A549 treated with CORT108297 at 1 μM for 4 hours (cell line): Measurements from ENCODE around the gene PTPMT1. TPM values are rescaled to one million over a fixed set of nuclear protein-coding genes. Genes with fewer than 3 reads are reported as not detected.

Experiments
- total RNA-seq: library from RNA; stranded (reverse); fragments of 200-300 nt; extraction: Qiagen RNA extraction; gene quantifications from 5 replicates; pipeline ENCODE4 v1.2.3, GENCODE V29; 2022

Gene PTPMT1
- total RNA-seq, result 58.5 to 79.9 TPM (median 75.4 TPM) in 5 replicates

GRCh38 chr11:47565340-47566148 lies at the start of gene PTPMT1:
Gene PTPMT1, plus strand, starts transcription at chr11:47565599. Its CDS starts 24 bp downstream, at chr11:47565623.

GRCh38 chr11:47552566-47553405 lies 12.6 kb upstream of the PTPMT1 start, which contains the start of gene CELF1:
Gene CELF1, minus strand, starts transcription at chr11:47553132. Its CDS starts 53,609 bp downstream, at chr11:47499523.

GRCh38 chr11:47578524-47579494 lies 13.4 kb downstream of the PTPMT1 start, which contains the start of the genes KBTBD4 and NDUFS3:
Gene KBTBD4, minus strand, starts transcription at chr11:47578970. Its CDS starts 19 bp downstream, at chr11:47578951.
Gene NDUFS3, plus strand, starts transcription at chr11:47579074. Its CDS starts 18 bp downstream, at chr11:47579092.

GRCh38 chr11:47586098-47586855 lies 20.9 kb downstream of the PTPMT1 start, which contains the start of gene FAM180B:
Gene FAM180B, plus strand, starts transcription at chr11:47586678. Its CDS starts 91 bp downstream, at chr11:47586769.

GRCh38 chr11:47593934-47594855 lies 28.8 kb downstream of the PTPMT1 start, which contains the start of gene C1QTNF4:
Gene C1QTNF4, minus strand, starts transcription at chr11:47594411. Its CDS starts 3,601 bp downstream, at chr11:47590810.

Other genes starting within 250 kb of the PTPMT1 start
- 0.07 to 0.09 TPM (median 0.07 TPM) in 5 replicates for gene MYBPC3, start 212.9 kb upstream of the PTPMT1 start, total RNA-seq
- 0.10 to 0.16 TPM in 2 of 5 replicates, not detected in the others for gene SPI1, start 187.1 kb upstream of the PTPMT1 start, total RNA-seq
- gene SLC39A13, start 157.0 kb upstream of the PTPMT1 start, total RNA-seq, result 43.5 to 61.4 TPM (median 54.9 TPM) in 5 replicates
- 189 to 265 TPM (median 196 TPM) in 5 replicates for gene PSMC3, start 139.2 kb upstream of the PTPMT1 start, total RNA-seq
- 0.11 to 0.34 TPM (median 0.13 TPM) in 3 of 5 replicates, not detected in the others for gene RAPSN, start 116.5 kb upstream of the PTPMT1 start, total RNA-seq
- 45.7 to 51.1 TPM (median 47.9 TPM) in 5 replicates for gene CELF1, start 12.5 kb upstream of the PTPMT1 start, total RNA-seq
- 17.6 to 22.3 TPM (median 19.5 TPM) in 5 replicates for gene KBTBD4, start 13.4 kb downstream of the PTPMT1 start, total RNA-seq
- 104 to 138 TPM (median 135 TPM) in 5 replicates for gene NDUFS3, start 13.5 kb downstream of the PTPMT1 start, total RNA-seq
- gene FAM180B, start 21.1 kb downstream of the PTPMT1 start, total RNA-seq, result not detected in 5 replicates
- gene C1QTNF4, start 28.8 kb downstream of the PTPMT1 start, total RNA-seq, result 0.08 to 0.10 TPM (median 0.08 TPM) in 3 of 5 replicates, not detected in the others
- 114 to 158 TPM (median 132 TPM) in 5 replicates for gene MTCH2, start 77.0 kb downstream of the PTPMT1 start, total RNA-seq
- 0.90 to 1.7 TPM (median 1.2 TPM) in 5 replicates for gene AGBL2, start 149.8 kb downstream of the PTPMT1 start, total RNA-seq
- gene FNBP4, start 201.7 kb downstream of the PTPMT1 start, total RNA-seq, result 46.6 to 62.1 TPM (median 54.2 TPM) in 5 replicates